ENCODE data around the gene ATRIP.

The ATRIP gene

DNA sequence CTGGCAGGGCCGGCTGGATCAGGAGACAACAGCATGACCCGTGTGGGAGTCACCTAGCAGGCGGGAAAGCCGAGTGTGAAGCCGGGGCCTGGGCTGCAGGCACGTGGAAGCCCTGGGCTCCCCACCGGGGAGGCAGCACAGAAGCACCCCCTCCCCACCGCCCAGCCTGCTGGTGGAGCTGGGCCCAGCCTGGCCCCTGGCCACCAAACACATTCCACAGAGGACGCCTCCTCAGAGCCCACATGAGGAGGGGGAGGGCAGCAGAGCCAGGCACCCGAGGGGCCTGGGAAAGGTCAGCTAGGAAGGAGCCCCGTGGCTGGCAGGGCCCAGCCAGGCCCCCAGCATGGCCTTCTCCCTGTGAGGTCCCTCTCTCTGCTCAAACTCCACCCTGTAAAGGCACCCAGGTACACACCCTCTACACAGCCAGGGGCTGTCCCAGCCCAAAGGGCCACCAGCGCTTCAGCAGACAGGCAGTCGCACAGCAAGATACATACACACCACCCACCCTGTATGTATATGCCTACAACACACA is 21.2 kb upstream of the ATRIP start:
- no peak for DNase-seq

DNA sequence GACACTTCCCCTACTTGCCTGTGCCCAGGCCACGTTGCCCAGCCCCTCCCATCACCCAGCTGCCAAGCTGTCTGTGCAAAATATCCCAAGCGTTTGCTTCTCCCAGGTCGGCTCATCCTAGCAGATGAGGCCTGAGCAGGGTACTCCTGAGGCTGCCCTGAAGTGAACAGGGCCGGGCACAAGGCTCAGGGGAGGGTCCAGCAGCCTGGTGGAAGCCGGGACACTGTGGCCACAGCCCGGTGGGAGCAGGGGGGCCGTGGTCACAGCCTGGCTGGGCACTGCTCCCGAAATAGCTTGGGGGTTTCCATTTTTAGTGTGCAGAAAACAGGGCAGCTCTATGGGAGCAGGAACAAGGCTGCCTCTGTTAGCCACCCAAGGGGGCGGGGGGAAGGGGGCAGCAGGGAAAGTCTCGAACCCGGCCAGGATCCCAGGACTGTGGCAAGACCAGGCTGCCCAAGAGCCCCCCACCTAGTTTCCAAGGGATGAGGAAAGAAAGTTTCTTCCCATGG is 20.1 kb upstream of the ATRIP start:
- DNase-seq = no peak

DNA sequence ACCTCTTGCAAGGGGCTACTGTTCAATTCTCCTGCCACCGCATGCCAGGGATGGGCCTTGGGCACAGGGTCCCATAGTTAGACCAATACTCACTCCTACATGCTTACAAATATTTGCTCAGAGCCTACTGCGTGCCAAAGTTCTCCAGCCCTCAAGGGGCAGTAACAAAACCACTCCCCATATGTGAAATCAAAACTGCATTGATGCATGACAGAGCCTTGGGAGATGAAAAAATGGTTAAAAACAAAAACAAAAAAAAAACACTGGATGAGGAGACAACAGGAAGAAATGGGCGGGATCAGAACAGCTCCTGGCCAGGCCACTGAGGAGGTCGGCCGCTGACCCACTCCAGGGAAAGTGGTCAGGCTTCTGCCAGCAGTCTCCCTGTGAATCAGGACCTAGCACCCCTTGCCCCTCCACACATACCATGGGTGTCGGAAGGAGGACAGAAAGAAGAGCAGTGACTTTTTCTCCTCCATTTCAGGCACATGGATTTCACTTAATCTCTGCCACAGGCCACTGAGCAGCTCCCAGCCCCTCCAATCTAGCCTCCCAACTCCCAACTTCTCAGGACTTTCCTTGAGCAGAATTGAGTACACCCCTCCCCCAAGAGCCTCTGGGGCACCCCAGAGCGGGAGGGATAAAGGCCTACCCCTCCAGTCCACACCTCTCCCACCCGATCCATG is 19.4 kb upstream of the ATRIP start:
- peak; percentile 18 for DNase-seq

DNA sequence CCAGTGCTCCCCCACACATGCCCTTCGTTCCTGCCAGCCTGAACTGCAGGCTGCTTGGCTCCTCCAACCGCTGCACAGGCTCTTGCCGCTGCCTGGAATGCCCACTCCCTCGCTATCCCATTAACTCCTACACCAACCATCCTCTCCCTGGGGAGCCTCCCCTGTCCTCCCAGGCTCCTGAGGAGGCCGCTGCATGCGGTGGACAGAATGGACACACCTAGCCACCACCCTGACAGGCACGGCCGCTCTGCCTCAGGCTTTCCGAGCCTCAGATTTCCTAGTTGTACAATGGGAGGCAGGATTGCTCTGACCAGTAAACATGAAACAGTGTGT is 18.9 kb upstream of the ATRIP start:
- DNase-seq = no peak

DNA sequence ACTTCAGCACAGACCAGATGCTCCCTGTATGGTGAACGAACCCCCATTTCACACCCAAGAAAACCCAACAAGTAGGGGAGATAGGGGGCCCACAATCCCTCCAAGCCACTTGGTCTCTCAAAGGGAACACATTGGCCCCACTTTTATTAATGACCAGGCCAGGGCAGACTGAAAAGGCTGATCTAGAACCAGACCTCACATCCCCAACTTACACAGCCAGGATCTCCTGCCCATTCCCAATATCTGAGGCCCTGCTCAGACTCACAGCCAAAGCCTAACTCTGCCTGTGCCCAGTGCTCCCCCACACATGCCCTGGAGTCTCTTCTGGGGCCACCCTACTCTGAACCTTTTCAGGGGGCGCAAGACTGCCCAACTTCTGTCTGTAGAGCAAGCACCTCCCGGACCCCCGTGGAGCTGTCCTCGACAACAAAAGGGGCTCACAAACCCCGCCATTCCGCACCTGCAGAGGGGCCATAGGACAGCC is 18.4 kb upstream of the ATRIP start:
- no peak for DNase-seq

DNA sequence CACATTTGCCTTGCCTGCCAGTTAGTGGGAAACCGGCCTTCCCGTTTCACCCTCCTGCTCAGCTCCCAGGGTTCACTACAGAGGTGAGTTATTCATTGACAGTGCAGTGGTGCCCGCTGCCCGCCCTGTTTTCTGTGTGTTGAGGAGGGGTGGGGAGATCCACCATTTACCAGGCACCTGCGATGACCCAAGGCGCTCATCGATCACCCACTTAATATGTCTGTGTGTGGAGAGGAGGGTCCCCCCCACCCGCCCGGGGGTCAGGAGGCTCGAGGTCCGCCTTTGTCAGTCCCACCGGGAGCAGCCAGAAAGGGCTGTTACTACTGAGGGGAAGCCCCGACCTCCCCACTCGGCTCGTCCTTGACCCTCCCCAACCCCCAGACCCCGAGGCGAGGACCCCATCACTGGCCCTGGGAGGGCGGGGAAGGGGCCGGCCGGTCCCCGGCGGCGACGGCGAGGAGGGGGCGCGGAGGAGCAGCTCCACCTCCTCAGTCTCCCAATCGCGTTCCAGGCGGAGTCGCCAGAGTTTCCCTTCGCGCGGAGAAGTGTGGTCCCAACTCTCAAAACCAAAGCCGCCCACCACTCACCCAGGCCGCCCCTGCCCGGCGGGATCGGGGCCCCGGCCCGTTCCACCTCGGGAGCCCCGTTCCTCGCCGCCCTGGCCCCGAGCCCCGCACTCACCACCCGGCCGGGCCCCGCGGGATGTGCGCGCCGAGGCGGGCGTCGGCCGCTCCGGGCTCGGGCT is 17.8 kb upstream of the ATRIP start:
- no peak for DNase-seq

DNA sequence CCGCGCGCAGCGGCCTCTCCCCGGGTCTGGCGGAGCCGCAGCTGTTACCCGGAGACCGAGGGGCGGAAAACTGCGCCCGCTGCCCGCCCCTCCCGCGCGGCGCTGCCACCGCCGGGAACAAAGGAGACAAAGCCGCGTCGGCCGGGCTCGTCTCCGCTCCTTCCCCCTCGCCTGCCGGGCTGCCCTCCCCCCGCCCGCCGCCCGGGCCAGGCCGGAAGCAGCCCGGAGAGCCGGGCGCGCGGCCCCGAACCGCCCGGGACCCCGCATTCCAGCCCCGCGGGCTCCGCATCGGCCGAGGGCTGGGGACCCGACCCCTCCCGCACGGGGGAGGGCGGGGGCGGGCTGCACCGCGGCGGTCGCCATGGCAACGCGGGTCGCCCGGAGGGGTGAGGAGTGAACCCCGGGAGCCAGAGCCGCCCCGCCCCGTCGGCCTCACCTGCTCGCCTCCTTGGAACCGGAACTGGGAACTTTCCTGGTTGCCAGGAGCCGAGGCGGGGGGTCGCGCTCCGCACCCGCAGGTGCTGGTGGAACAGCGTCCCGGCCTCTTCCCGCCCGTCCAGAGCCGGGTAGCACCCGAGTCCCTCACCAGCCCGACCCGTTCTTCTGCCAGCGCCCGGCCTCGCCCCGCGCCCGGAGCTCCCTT is 17.1 kb upstream of the ATRIP start:
- peak; percentile 37 for DNase-seq

DNA sequence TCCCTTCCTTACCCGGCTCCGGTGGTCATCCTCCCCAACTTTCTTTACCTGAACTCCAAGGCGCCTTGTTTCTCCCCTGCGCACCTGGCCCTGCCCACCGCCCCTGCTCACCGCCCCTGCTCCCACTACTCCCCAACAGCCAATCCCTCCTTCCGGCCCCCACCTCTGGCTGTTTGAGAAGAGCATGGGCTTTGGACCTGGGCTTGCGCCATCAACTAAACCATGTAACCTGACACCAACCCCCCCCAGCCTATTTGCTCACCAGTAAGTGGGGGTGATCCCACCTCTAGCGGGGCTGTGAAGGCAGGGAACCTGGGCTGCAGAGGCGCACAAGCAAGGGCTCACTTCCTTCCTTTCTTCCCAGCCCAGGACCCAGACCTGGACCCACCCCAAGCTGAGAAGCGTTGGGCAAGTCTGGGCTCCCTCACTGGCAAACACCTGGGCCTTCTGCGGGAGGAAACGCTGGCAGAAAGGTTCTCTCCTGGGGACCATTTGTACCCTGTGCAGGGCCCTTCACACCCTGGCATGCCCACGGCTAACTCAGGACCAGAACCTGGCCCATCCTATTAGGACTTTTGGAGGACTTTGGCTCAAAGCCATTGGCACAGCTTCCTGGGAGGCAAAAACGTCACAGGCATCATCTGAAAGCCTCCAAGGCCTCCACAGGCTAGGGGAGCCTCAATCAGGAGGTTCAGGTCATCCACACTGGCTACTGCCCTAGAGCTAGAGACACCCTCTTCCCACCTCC is 16.4 kb upstream of the ATRIP start, which contains the start of gene PLXNB1:
Gene PLXNB1, minus strand, starts transcription at position 127 of the 748 bp plus-strand sequence. CDS start 5,475 bp downstream, outside the sequence.
- peak; percentile 58 for DNase-seq

DNA sequence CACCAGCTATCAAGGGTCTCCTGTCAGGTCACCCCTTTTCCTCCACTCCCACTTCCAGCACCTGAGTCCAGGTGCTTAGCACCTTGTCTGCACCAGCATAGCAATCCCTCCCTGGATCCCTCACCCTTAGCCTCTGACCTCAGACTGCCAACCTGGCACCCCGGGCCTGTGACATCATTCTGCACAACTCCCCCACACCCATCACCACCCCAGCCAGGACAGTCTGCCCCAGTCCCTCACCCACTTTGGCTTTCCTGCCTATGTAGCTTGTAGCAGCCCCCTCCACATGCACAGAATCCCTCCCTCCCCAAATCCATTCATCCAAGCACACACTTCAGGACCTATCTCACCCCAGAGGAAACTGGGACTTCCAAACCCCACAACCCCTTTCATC is 15.8 kb upstream of the ATRIP start:
- no peak for DNase-seq

DNA sequence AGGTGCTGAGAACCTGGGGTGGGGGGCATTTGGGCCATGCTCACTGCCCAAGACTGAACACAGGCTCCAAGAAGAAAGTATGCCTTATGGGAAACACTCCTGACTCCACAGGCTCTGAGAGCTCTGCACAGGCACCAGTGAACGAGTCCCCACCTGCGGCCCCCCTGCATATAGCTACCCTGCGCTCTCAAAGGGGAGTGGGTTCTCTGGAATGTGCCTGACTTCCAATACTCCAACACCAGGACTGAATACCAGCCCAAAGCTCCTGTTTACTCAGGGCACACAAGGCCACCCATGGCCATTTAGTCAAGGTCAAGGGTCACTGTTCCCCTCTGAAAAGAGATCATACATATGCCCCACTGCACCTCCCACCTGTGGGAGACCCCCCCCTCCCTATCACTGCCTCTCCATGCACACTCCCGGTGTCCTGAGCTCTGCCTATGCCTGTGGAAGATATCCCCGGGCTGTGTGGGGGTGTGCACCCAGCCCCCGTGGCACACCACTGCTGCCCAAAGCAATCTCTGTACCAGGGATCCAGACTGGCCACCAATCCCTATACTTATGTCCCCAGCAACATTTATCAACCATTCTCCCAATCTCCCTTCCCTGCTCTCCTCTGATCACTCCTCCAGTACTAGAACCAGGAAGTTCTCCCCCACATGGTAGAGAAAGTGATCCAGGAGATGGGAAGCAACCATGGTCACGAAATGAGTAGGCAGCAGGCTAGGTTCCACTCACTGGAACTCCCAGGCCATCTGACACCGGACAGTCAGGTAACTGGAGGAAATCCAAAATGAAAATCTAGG is 15.1 kb upstream of the ATRIP start:
- no peak for DNase-seq

DNA sequence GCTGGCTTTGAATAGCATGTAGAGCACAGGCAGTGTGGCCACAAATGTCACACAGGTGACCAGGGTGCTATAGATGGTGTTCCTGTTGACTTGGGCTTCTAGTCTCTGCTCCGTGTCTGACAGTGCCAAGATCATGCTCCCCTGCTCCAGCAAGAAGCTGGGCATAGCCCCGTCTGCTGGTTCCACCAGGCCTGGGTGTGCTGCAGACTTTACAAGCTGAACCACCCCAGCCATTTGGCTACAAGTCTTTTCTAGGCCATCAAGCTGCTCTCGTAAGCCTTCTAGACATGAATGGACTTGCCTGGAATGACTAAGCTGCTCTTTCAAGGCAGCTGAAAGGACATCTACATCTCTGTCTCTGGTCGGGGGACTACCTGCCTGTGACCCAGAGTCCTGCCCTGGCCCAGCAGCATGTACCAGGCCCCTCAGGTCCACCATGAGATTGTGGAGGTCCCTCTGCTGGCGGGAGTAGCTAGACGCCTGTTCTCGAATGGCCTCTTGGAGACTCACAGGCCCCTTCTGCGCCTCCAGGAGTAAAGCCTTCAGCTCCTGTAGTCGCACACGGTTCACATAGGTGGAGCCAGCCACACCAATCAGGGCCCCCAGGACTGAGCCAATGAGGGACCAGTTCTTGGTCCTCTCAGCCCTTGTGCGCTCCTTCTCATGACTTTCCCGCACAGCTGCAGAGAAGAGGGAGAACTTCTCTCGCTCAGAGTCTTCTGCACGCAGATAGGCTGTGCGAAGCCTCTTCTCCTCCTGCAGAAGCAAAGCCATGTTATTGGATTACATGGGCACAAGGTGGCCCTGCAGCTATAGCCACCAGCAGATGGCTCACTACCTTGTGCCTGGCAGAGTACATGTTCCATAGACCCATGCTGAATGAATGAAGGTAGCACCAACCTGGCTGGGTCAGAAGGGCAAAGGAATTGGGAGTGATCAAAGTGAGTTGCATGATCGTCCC is 13.8 kb upstream of the ATRIP start:
- DNase-seq = no peak

DNA sequence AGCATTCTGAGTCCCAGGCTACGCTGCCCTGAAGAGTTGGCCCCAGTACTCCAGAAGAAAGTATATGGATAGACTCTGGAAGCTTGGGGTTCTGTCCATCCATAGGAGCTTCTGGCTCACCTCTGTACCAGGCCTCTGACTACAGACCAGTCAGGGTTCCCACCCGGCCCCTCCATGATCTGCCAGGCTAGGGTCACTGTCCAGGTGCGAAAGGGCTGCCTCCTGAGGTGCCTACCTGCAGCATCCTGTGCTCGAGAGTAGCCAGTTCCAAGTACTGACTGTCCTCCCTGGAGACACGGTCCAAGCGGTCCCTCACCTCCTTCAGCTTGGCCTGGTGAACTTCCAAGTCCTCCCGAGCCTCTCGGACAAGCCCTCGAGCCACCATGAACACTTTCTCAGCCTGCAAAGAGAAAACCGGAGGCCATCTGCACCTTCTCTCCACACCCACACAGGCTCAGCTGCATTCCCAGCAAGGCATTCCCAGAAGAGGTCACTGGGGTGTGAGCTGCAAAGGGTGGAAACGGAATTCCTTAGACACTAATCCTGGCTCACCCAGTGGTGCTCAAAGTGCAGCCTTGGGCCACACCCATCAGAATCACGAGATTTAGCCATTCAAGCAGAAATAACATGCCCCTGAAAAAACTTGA is 12.9 kb upstream of the ATRIP start:
- no peak for DNase-seq

DNA sequence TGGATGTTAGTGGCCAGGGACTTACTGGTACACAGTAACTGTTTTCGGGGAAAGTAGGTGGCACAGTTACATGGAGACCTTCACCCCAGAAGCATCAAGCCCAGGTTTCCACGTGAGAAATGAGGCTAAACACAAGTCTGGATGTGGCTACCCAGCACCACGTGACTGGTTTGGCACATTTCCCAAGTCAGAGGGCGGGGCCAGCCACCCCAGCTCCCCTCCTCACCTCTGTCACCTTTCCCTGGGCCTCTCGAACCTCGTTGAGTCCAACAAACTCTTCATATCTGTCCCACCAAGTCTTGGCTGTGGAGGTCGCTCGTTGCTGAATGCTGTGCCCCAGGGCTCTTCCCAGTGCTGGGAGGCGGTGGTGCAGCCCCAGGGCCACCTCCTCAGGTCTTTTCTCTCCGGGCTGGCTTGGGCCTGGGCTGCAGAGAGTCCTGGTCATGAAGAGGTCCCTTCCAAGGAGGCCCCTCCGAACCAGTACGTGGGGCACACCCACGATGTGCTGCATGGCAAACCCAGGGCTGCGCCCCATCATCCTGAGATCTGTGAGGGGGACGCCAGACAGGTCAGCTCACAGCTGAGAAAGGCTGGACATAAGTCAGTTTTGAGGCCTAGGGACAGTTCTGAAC is 11.8 kb upstream of the ATRIP start:
- no peak for DNase-seq

DNA sequence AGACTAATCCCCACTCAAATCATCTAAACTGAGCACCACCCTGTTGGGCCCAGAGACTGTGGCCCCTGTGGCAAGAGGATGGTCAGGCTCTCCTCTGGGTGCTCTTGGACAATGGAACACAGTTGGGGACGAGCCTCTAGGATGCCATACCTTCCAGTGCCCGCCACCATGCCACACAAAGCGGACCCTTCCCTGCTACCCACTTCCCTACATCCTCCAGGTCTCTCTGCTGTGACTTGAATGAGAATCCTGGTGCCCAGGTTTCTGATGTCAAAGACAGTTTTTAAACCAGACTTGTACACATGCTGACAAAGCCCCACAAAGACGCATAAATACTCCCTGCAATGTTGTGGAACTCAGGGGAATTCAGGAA is 11.3 kb upstream of the ATRIP start:
- no peak for DNase-seq

DNA sequence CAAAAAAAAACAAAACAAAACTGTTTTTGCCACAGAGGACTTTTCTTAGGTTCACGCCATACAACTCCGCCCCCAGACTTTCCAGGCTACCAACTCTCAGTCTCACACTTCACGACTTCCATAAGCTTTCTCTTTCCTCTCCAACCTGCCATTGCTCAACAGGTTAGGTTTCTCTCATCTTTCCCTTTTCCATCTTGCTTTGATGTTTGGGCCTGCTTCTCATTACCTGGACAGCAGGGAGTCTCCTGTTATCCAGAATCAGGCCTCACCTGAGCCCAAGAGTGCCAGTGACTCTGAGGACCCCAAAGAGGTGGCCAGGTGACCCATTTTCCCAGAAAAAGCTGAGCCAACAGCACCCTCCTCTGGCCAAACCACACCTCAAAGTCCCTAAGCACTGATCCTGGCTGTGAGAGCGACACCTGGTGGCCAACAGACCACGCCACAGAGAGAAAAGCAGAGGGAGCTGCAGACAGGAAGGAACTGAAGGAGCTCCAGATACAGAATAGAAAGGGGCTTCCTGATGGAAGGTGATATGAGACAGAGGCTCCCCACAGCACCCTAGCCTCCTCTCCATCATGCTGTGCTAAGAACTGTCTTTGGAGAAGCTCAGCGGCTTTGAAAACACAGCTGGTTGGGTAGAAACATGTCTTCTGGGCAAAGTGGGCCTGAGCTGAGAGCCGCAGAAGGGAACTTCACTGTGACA is 10.6 kb upstream of the ATRIP start:
- no peak for DNase-seq

DNA sequence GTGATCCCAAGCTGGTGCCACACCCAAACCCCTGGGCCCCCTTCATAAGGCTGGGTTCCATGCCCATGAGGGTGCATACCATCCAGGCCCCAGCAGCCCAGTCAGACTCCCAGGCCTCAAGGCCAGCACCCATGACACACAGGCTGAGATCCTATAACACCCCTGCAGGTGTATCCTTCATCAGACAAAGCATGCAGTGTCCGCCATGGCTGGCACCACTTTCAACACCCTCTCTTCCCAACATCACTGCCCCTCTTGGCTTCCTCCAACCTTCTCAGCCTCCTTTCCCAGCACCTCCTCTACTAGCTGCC is 10.1 kb upstream of the ATRIP start:
- DNase-seq = no peak

DNA sequence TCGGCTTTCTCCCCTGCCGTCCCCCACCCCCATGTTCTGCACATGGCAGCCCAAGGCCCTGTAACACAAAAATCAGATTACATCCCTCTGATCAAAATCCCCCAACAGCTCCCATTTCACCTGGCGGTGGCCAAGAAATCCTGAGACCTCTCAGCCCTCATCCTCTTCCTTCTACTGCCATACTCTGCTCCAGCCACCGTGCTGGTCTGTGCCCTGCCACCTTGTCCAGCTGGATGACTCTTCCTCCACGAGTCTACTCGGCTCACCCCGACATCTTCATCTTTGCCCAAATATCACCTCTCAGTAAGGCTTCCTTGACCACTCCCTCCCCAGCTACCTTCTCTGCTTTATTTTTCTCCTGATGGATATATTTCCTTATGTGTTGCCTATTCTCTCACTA is 9.7 kb upstream of the ATRIP start:
- no peak for DNase-seq

DNA sequence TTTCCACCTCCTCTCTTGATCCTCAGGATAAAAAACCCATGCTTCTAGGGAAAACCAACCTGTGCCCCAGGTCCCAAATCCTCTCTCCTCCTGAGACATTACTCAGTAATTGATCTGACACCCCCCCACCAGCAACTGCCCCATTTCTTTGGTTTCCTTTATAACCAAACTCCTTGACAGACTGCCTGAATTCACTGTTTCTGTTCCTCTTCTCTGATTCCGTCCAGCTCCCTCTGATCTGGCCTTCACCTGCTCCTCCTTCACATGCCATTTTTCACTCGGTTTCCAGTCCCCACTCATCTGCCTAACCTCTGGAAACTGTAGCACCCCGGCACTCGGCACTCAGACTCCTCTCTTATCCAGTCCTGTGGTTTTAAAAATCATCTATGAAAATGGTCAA is 8.7 kb upstream of the ATRIP start:
- no peak for DNase-seq
